Measurements from ENCODE around the gene NEUROD4.

DNA sequence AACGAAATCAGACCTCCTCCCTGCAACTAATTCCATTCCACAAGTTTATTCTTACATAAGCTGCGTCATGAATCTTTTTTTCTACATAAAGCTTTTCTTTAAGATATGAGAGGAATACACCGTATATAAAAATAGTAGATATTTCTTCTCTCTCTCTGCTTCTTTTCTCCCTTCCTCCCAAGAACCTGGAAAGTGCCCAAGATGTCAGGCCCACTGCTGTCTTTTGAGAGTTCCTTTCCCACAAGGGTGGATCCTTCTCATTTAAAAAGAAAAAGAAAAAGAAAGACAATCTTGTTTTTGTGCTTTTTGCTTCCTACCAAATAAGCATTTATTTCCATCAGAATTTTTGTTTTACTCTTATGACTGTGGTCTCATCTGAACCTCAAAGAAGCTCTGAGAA is 46.2 kb upstream of the NEUROD4 start:
- TF ChIP-seq CTCF (IDR thresholded peaks at IDR 0.05; ENCODE audit: insufficient read depth, low read length, poor library complexity, severe bottlenecking) (no peak), EZH2phosphoT487 (conservative IDR thresholded peaks at IDR 0.05; ENCODE audit: low read length) (no peak)
